ENCODE results near the gene IGFN1. TPM values are rescaled to one million over a fixed set of nuclear protein-coding genes. Genes with fewer than 3 reads are reported as not detected.

Gene IGFN1
- total RNA-seq = under 1 TPM in 3 of 6 experiments, not detected in 3; 0.02 to 0.18 (median 0.12) TPM
- long read RNA-seq = 0 reads

- Histone ChIP-seq H3K27ac (no peak within 1 kb of the TSS), H3K36me3 (no peaks in the 10 kb centered on the region), H3K4me3 (no peak within 1 kb of the TSS), H3K27me3 (no peaks in the 10 kb centered on the region), H3K9me3 (no peaks in the 10 kb centered on the region), H3K4me1 (no peaks in the 10 kb centered on the region)
- TF ChIP-seq POLR2A (IDR thresholded peaks at IDR 0.05) = no peak
- TF ChIP-seq, protein P1, sequence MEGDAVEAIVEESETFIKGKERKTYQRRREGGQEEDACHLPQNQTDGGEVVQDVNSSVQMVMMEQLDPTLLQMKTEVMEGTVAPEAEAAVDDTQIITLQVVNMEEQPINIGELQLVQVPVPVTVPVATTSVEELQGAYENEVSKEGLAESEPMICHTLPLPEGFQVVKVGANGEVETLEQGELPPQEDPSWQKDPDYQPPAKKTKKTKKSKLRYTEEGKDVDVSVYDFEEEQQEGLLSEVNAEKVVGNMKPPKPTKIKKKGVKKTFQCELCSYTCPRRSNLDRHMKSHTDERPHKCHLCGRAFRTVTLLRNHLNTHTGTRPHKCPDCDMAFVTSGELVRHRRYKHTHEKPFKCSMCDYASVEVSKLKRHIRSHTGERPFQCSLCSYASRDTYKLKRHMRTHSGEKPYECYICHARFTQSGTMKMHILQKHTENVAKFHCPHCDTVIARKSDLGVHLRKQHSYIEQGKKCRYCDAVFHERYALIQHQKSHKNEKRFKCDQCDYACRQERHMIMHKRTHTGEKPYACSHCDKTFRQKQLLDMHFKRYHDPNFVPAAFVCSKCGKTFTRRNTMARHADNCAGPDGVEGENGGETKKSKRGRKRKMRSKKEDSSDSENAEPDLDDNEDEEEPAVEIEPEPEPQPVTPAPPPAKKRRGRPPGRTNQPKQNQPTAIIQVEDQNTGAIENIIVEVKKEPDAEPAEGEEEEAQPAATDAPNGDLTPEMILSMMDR (IDR thresholded peaks at IDR 0.05) = no peak
- ATAC-seq = no peak
- 80% methylated on average over 2 of the region's 9 CpGs for WGBS (ENCODE audit: insufficient coverage, low coverage, low lambda C conversion rate, missing lambda C conversion rate)
- intact Hi-C loops (cut with DNase I) = no loop called here
- DNase-seq = no peak
Observed at GRCh38 chr1:201190624-201191051, at the start of gene IGFN1. IGFN1 (plus strand) TSS chr1:201190824; CDS start chr1:201193294, 2,470 bp downstream.

DNA sequence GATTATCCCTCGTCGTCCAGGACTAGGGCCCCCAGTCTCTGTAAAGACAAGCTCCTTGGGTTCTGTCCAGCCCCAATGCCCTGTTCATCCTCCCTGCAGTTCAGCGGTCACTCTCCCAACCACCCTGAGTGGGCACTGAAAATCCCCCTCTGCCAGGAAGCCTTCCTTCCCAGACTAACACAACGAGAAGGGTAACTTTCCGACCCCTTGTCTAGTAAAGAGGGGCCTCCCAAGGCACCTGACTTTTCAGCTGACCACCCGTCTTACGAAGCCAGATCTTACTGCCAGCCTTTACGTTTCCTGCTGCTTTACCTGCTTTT lies 49.7 kb upstream of the IGFN1 start:
- Histone ChIP-seq H3K4me1 (no peaks in the 10 kb centered on the region), H3K4me3 (no peak overlapping the region), H3K36me3 (peaks cover 0 to 21% (median 9%) of the 10 kb centered on the region in 4 donors), H3K27ac (no peak overlapping the region), H3K27me3 (no peaks in the 10 kb centered on the region), H3K9me3 (no peaks in the 10 kb centered on the region)
- intact Hi-C loops (cut with DNase I) = no loop called here
- no peak for TF ChIP-seq POLR2A (IDR thresholded peaks at IDR 0.05)
- TF ChIP-seq, protein P1 (IDR thresholded peaks at IDR 0.05) = no peak
- ATAC-seq = no peak
- WGBS (ENCODE audit: insufficient coverage, low coverage, low lambda C conversion rate, missing lambda C conversion rate) = 86% methylated on average over 7 of the region's 8 CpGs
- no peak for DNase-seq

- Histone ChIP-seq H3K27me3 (no peaks in the 10 kb centered on the region), H3K4me1 (no peaks in the 10 kb centered on the region), H3K4me3 (no peak overlapping the region), H3K36me3 (peaks cover 0 to 21% (median 10%) of the 10 kb centered on the region in 4 donors), H3K27ac (no peak overlapping the region), H3K9me3 (no peaks in the 10 kb centered on the region)
- intact Hi-C loops (cut with DNase I) = no loop called here
- DNase-seq (no peak), ATAC-seq (no peak)
- WGBS (ENCODE audit: insufficient coverage, low coverage, low lambda C conversion rate, missing lambda C conversion rate) = 95% methylated on average over 3 of the region's 5 CpGs
- TF ChIP-seq POLR2A (IDR thresholded peaks at IDR 0.05) = no peak
- TF ChIP-seq, protein P1 (IDR thresholded peaks at IDR 0.05) = no peak
Observed at GRCh38 chr1:201141418-201141817, 49.2 kb upstream of the IGFN1 start.

- Histone ChIP-seq H3K36me3 (peaks cover 0 to 21% (median 12%) of the 10 kb centered on the region in 4 donors), H3K4me3 (no peak overlapping the region), H3K4me1 (no peaks in the 10 kb centered on the region), H3K27me3 (no peaks in the 10 kb centered on the region), H3K9me3 (no peaks in the 10 kb centered on the region), H3K27ac (no peak overlapping the region)
- whole genome bisulfite sequencing (ENCODE audit: insufficient coverage, low coverage, low lambda C conversion rate, missing lambda C conversion rate) = 91% methylated on average over 11 of the region's 16 CpGs
- DNase-seq = no peak
- intact Hi-C loops (cut with DNase I) = no loop called here
- no peak for ATAC-seq
- TF ChIP-seq, protein P1 (IDR thresholded peaks at IDR 0.05) = no peak
- no peak for TF ChIP-seq POLR2A (IDR thresholded peaks at IDR 0.05)
Observed at GRCh38 chr1:201142011-201142848, 48.4 kb upstream of the IGFN1 start.
